Activated gamma-delta T cell treated with anti-CD3 and anti-CD28 coated beads, Interleukin-2, amount 50 U/mL, for 16 hours (primary cell): ENCODE data around the gene IKZF4.
A peak's percentile ranks its signal among the peaks of the same experiment; 100 is the strongest.
"Not testable (repeated sequence)": the region's sequence is repeated elsewhere in the genome, so short reads cannot be mapped to it uniquely, and the experiment has no call there.

Experiments
- DNase-seq: peaks from one replicate; pipeline ENCODE4 v3.0.0-alpha.2; 2020; ENCODE audit warnings: low read depth

Gene IKZF4

DNA sequence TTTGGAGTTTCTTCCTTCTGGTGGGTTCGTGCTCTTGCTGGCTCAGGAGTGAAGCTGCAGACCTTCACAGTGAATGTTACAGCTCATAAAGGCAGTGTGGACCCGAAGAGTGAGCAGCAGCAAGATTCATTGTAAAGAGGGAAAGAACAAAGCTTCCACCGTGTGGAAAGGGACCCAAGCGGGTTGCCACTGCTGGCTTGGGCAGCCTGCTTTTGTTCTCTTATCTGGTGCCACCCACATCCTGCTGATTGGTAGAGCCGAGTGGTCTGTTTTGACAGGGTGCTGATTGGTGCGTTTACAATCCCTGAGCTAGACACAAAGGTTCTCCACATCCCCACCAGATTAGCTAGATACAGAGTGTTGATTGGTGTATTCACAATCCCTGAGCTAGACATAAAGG is 21.3 kb upstream of the IKZF4 start:
- DNase-seq, result not testable (repeated sequence)

DNA sequence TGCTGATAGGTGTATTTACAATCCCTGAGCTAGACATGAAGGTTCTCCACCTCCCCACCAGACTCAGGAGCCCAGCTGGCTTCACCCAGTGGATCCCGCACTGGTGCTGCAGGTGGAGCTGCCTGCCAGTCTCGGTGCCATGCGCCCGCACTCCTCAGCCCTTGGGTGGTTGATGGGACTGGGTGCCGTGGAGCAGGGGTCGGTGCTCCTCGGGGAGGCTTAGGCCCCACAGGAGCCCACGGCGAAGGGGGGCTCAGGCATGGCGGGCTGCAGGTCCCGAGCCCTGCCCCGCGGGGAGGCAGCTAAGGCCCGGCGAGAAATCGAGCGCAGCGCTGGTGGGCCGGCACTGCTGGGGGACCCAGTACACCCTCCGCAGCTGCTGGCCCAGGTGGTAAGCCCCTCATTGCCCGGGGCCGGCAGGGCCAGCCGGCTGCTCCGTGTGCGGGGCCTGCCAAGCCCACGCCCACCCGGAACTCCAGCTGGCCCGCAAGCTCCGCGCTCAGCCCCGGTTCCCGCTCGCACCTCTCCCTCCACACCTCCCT is 20.8 kb upstream of the IKZF4 start:
- DNase-seq, result not testable (repeated sequence)

GRCh38 chr12:56001487-56002100 is 19.2 kb upstream of the IKZF4 start:
- no peak for DNase-seq

DNA sequence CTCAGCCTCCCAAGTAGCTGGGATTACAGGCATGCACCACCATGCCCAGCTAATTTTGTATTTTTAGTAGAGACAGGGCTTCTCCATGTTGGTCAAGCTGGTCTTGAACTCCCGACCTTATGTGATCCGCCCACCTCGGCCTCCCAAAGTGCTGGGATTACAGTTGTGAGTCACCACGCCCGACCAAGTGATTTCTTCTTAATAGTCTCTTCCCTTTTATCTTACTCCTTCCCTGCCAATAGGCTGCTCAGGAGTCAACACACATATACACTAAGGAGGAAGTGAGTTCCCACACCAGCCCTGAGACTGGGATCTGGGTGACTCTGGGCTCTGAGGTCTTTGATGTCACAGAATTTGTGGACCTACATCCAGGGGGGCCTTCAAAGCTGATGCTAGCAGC is 17.5 kb upstream of the IKZF4 start:
- not testable (repeated sequence) for DNase-seq

DNA sequence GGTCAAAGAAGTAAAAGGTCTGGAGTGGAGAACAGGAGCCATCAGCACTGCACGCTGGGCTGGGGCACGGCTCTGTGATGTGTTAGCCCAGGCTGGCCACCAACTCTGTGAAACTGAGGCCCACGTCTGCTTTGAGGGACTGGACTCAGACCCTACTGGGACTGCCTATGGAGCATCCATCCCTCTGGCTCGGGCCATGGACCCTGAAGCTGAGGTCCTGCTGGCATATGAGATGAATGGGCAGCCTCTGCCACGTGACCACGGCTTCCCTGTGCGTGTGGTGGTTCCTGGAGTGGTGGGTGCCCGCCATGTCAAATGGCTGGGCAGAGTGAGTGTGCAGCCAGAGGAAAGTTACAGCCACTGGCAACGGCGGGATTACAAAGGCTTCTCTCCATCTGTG is 16.6 kb upstream of the IKZF4 start:
- no peak for DNase-seq

GRCh38 chr12:56007564-56008559 is 13.0 kb upstream of the IKZF4 start:
- peak; percentile 55 for DNase-seq

DNA sequence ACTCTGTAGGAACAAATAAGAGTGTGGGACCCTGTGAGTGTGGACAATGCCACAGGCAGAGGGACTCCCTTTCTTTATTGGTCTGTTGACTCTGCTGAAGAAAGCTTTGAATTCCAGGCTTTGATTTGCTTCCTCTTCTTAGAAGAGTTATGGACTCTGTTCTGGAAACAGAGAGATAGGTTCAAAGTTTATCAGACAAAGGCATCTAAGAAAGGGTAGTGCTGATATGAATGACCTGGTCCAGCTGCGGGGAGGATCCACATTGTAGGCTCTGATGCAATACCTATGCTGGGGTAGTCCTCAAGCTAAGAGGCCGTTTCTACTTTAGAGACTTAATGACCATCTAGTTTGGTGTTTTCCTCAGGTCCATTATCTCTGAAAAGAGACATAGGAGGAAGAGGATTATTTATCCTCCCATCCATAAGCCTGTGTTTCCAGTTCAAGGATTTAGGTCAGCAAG is 10.7 kb upstream of the IKZF4 start:
- DNase-seq, result no peak

GRCh38 chr12:56011509-56012090 is 9.2 kb upstream of the IKZF4 start:
- no peak for DNase-seq

DNA sequence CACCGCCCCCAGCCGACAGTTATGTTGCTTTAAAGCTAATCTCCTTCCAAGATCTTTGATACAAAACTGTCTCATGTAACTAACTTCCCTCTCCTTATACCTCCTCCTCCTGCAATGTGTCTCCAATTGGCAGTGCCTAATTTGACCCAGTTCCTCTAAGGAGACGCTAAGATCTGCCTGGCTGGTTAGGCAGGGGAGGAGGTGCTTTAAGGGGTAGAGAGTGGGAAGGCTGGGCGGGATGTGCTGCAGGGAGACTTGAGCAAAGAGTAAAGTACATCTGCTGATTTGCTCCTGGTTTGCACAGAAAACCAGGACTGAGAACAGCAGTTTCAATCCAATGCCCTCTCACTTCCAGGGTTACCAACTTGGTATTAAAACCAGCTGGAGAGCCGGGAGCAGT is 7.4 kb upstream of the IKZF4 start:
- no peak for DNase-seq

GRCh38 chr12:56014205-56014604 is 6.6 kb upstream of the IKZF4 start:
- DNase-seq, result no peak

DNA sequence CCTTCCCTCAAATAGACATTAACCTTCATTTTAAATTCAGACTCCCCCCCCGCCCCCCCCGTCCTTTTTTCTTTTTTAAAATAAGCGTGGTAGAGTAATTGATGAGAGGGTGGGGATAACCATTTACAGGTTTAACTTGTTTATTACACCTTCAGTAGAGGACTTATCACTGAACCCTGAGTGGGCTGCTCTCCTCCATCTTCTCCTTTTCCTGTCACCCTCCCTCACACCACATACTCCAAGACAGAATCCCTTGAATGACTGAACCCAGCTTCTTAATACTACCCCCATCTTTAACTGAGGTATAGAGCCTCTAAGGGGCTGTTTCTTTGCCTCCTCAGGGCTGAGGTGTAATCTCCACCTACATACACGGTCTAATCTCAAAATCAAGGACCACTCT is 3.7 kb upstream of the IKZF4 start:
- DNase-seq, result no peak

DNA sequence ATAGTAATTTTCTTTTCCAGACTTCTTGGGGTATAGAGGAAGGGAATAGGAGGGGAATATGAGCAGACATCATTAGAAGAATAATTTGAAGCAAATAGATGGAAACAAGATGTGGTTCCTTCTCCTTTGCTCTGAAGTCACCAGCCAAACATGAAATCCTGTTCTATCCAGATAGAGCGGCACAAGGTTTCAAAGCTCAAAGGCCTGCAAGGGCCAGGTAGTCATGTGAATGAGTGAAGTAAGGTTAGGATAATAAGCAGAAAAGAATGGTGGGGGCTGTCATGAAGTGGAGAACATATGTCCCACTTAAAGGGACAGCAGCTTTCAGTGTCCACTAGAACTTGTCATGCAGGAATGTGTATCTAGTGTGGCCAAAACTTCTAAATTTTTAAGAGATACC is 2.5 kb upstream of the IKZF4 start:
- DNase-seq, result no peak

- DNase-seq, result no peak
Observed at GRCh38 chr12:56021889-56022497, 1.1 kb downstream of the IKZF4 start.

DNA sequence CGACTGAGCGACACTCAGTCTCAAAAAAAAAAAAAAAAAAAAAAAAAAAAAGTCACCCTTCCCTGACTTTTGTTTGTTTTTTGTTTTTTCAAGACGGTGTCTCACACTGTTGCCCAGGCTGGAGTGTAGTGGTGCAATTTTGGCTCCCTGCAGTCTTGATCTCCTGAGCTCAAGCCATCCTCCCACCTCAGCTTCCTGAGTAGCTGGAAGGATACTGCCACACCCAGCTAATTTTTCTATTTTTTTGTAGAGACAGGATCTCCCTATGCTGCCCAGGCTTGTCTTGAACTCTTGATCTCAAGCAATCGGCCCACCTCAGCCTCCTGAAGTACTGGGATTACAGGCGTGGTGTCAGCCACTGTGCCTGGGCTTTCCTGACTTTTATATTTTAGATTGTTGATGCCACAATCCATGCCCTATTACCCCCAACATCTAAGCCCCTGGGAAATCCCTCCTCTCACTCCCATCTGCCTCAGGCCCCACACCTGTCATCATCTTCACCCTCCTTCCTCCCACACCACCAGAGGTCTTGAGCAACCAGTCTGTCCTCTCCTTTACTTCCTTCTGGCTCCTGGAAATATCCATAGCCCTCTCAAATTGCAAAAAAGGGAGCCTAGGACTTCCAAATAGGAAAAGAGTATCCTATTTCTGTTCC is 7.8 kb downstream of the IKZF4 start:
- no peak for DNase-seq

DNA sequence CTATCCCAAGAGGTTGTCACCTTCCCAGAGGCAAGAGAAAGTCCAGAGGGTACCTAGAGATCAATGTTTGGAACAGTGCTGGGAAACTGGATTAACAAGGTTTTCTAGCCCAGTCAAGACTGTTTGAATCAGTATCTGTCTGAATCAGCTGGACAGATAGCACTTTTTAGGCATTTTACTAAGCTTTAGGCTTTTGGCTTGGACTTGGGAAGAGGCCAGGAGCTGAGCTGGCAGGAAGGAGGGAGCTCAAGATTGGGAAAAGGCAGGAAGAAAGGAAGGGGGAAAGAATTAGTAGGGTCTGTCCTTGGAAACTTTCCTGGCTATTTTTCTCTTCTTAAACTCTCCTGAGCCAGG is 8.3 kb downstream of the IKZF4 start:
- DNase-seq, result no peak

- no peak for DNase-seq
Observed at GRCh38 chr12:56029666-56030293, 8.9 kb downstream of the IKZF4 start.

GRCh38 chr12:56031987-56032386 is 11.1 kb downstream of the IKZF4 start:
- no peak for DNase-seq

- DNase-seq, result no peak
Observed at GRCh38 chr12:56034586-56035332, 13.9 kb downstream of the IKZF4 start.

DNA sequence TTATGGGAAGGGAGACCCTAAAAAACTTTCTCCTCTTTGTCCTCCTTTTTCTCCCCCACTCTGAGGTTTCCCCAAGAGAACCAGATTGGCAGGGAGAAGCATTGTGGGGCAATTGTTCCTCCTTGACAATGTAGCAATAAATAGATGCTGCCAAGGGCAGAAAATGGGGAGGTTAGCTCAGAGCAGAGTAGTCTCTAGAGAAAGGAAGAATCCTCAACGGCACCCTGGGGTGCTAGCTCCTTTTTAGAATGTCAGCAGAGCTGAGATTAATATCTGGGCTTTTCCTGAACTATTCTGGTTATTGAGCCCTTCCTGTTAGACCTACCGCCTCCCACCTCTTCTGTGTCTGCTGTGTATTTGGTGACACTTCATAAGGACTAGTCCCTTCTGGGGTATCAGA is 16.3 kb downstream of the IKZF4 start:
- no peak for DNase-seq

- no peak for DNase-seq
Observed at GRCh38 chr12:56038022-56038655, 17.3 kb downstream of the IKZF4 start.
